ENCODE results near the gene APPL2. TPM values are rescaled to one million over a fixed set of nuclear protein-coding genes. Genes with fewer than 3 reads are reported as not detected.

Gene APPL2
- total RNA-seq, 1 experiment from 2014 or later: 16.1 TPM

DNA sequence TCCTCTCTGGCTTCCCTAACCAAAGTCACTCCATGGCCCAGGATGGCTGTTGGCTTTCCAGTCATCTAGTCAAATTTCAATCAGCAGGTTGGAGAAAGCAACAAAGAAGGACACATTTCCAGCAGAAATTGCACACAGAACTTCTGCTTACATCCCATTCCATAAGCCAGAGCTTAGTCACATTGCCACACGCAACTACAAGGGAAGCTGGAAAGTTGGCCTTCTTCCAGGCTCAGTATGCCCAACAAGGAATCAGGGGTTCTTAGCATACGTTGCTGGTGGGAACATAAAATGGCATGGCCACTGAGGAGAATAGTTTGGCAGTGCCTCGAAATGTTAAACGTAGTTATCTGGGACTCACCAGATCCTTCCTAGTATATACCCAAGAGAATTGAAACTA lies 9.3 kb upstream of the APPL2 start:
- ChIA-PET CTCF (no interaction called here), POLR2A (no interaction called here)
- H3K4me1 Mint-ChIP-seq: no peaks in the 10 kb centered on the region
- peaks cover 15% of the 10 kb centered on the region for H3K36me3 Mint-ChIP-seq
- no peak overlapping the region for H3K4me3 Mint-ChIP-seq
- H3K27me3 Mint-ChIP-seq (ENCODE audit: low read depth): peaks cover 22% of the 10 kb centered on the region
- peaks cover 24% of the 10 kb centered on the region for H3K9me3 Mint-ChIP-seq
- no peak for DNase-seq (ENCODE audit: low spot score)
- H3K27ac Mint-ChIP-seq: no peak overlapping the region
- no peak for ATAC-seq
- TF ChIP-seq, protein P1, sequence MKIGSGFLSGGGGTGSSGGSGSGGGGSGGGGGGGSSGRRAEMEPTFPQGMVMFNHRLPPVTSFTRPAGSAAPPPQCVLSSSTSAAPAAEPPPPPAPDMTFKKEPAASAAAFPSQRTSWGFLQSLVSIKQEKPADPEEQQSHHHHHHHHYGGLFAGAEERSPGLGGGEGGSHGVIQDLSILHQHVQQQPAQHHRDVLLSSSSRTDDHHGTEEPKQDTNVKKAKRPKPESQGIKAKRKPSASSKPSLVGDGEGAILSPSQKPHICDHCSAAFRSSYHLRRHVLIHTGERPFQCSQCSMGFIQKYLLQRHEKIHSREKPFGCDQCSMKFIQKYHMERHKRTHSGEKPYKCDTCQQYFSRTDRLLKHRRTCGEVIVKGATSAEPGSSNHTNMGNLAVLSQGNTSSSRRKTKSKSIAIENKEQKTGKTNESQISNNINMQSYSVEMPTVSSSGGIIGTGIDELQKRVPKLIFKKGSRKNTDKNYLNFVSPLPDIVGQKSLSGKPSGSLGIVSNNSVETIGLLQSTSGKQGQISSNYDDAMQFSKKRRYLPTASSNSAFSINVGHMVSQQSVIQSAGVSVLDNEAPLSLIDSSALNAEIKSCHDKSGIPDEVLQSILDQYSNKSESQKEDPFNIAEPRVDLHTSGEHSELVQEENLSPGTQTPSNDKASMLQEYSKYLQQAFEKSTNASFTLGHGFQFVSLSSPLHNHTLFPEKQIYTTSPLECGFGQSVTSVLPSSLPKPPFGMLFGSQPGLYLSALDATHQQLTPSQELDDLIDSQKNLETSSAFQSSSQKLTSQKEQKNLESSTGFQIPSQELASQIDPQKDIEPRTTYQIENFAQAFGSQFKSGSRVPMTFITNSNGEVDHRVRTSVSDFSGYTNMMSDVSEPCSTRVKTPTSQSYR (CRISPR knock-in tag; IDR thresholded peaks at IDR 0.05): no peak
- TF ChIP-seq, protein P2, sequence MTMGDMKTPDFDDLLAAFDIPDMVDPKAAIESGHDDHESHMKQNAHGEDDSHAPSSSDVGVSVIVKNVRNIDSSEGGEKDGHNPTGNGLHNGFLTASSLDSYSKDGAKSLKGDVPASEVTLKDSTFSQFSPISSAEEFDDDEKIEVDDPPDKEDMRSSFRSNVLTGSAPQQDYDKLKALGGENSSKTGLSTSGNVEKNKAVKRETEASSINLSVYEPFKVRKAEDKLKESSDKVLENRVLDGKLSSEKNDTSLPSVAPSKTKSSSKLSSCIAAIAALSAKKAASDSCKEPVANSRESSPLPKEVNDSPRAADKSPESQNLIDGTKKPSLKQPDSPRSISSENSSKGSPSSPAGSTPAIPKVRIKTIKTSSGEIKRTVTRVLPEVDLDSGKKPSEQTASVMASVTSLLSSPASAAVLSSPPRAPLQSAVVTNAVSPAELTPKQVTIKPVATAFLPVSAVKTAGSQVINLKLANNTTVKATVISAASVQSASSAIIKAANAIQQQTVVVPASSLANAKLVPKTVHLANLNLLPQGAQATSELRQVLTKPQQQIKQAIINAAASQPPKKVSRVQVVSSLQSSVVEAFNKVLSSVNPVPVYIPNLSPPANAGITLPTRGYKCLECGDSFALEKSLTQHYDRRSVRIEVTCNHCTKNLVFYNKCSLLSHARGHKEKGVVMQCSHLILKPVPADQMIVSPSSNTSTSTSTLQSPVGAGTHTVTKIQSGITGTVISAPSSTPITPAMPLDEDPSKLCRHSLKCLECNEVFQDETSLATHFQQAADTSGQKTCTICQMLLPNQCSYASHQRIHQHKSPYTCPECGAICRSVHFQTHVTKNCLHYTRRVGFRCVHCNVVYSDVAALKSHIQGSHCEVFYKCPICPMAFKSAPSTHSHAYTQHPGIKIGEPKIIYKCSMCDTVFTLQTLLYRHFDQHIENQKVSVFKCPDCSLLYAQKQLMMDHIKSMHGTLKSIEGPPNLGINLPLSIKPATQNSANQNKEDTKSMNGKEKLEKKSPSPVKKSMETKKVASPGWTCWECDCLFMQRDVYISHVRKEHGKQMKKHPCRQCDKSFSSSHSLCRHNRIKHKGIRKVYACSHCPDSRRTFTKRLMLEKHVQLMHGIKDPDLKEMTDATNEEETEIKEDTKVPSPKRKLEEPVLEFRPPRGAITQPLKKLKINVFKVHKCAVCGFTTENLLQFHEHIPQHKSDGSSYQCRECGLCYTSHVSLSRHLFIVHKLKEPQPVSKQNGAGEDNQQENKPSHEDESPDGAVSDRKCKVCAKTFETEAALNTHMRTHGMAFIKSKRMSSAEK (CRISPR knock-in tag; IDR thresholded peaks at IDR 0.05; ENCODE audit: borderline replicate concordance): no peak
- TF ChIP-seq, protein P3, sequence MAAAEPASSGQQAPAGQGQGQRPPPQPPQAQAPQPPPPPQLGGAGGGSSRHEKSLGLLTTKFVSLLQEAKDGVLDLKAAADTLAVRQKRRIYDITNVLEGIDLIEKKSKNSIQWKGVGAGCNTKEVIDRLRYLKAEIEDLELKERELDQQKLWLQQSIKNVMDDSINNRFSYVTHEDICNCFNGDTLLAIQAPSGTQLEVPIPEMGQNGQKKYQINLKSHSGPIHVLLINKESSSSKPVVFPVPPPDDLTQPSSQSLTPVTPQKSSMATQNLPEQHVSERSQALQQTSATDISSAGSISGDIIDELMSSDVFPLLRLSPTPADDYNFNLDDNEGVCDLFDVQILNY (CRISPR knock-in tag; IDR thresholded peaks at IDR 0.05): no peak
- TF ChIP-seq TEAD4 (CRISPR knock-in tag; IDR thresholded peaks at IDR 0.05): no peak

DNA sequence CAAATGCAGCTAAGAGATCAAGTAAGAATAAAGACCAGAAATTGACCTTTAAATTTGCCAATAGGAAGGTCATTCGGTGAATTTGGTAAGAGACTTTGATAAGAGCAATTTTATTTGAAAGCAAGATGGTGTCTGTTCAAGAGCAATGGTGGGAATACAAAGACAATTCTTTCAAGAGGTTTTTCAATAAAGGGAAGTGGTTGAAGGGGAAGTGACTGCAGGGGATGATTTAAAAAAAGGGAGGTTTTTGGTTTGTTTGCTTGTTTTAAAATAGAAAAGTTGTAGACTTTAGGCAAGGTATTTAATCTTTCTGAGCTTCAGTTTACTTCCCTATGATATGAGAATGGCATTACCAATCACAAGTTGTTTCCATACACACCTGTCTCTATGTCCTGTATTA lies 4.3 kb upstream of the APPL2 start:
- POLR2A ChIA-PET: no interaction called here
- no peak for ATAC-seq
- CTCF ChIA-PET: no interaction called here
- H3K9me3 Mint-ChIP-seq: peaks cover 17% of the 10 kb centered on the region
- peaks cover 7% of the 10 kb centered on the region for H3K36me3 Mint-ChIP-seq
- peaks cover 17% of the 10 kb centered on the region for H3K27me3 Mint-ChIP-seq (ENCODE audit: low read depth)
- peaks cover 2% of the 10 kb centered on the region for H3K4me1 Mint-ChIP-seq
- DNase-seq (ENCODE audit: low spot score): no peak
- H3K4me3 Mint-ChIP-seq: no peak overlapping the region
- TF ChIP-seq, protein P2 (CRISPR knock-in tag; IDR thresholded peaks at IDR 0.05; ENCODE audit: borderline replicate concordance): no peak
- no peak for TF ChIP-seq ZNF396 (CRISPR knock-in tag; IDR thresholded peaks at IDR 0.05; ENCODE audit: borderline replicate concordance)
- no peak for TF ChIP-seq IRF2 (CRISPR knock-in tag; IDR thresholded peaks at IDR 0.05; ENCODE audit: borderline replicate concordance, low read depth)
- TF ChIP-seq ZNF219 (CRISPR knock-in tag; IDR thresholded peaks at IDR 0.05; ENCODE audit: borderline replicate concordance): no peak
- TF ChIP-seq, protein P4, sequence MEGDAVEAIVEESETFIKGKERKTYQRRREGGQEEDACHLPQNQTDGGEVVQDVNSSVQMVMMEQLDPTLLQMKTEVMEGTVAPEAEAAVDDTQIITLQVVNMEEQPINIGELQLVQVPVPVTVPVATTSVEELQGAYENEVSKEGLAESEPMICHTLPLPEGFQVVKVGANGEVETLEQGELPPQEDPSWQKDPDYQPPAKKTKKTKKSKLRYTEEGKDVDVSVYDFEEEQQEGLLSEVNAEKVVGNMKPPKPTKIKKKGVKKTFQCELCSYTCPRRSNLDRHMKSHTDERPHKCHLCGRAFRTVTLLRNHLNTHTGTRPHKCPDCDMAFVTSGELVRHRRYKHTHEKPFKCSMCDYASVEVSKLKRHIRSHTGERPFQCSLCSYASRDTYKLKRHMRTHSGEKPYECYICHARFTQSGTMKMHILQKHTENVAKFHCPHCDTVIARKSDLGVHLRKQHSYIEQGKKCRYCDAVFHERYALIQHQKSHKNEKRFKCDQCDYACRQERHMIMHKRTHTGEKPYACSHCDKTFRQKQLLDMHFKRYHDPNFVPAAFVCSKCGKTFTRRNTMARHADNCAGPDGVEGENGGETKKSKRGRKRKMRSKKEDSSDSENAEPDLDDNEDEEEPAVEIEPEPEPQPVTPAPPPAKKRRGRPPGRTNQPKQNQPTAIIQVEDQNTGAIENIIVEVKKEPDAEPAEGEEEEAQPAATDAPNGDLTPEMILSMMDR (IDR thresholded peaks at IDR 0.05): no peak
- TF ChIP-seq, protein P5, sequence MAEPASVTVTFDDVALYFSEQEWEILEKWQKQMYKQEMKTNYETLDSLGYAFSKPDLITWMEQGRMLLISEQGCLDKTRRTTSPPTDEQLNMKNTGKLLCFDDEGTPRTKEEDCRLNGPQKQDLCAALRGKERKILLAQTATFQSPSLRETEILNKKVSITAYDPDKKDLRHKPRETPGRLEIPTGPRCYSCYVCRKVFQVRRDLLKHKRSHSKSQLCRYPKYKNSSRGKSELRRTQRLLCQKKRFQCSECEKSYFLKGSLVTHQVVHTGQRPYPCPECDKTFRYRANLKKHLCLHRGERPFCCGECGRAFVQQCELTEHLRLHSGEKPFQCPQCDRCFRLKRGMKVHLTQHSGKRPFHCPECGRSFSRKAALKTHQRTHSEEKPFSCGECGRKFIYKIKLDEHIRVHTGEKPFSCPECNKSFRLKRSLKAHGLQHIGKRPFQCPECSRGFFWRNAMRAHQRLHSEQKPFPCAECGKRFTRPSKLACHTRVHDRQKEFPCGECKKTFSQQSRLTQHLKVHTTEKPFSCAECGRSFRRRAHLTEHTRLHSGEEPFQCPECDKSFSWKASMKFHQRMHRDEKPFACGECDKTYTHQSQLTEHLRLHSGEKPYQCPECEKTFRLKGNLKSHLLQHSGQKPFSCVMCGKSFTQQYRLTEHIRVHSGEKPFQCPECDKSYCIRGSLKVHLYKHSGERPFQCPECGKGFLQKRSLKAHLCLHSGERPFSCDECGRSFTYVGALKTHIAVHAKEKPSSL (CRISPR knock-in tag; conservative IDR thresholded peaks at IDR 0.05): no peak
- TF ChIP-seq HMGA2 (CRISPR knock-in tag; IDR thresholded peaks at IDR 0.05): no peak
- no peak overlapping the region for H3K27ac Mint-ChIP-seq
